Hepatocyte (in vitro differentiated cells): Measurements from ENCODE around the gene TENT5D.
"Not testable (repeated sequence)": the region's sequence is repeated elsewhere in the genome, so short reads cannot be mapped to it uniquely, and the experiment has no call there.

Source experiments
- EZH2phosphoT487 ChIP-seq: fragments of 200-600 bp; sonication (generic); IDR thresholded peaks from one replicate; pipeline ENCODE4 v1.6.1; 2018; ENCODE audit warnings: antibody characterized with exemption, mild to moderate bottlenecking, low read depth, moderate library complexity; ENCODE audit not compliant: unreplicated experiment, severe bottlenecking
- TF ChIP-seq, protein P1 (sequence below): fragments of 200-600 bp; sonication (generic); IDR thresholded peaks from 2 replicates; pipeline ENCODE4 v1.5.1; 2016; ENCODE audit warnings: antibody characterized with exemption, mild to moderate bottlenecking; ENCODE audit not compliant: poor library complexity

DNA sequence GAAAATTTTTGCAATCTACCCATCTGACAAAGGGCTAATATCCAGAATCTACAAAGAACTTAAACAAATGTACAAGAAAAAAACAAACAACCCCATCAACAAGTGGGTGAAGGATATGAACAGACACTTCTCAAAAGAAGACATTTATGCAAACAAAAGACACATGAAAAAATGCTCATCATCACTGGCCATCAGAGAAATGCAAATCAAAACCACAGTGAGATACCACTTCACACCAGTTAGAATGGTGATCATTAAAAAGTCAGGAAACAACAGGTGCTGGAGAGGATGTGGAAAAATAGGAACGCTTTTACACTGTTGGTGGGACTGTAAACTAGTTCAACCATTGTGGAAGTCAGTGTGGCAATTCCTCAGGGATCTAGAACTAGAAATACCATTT, 34.6 kb upstream of the TENT5D start:
- TF ChIP-seq, protein P1, sequence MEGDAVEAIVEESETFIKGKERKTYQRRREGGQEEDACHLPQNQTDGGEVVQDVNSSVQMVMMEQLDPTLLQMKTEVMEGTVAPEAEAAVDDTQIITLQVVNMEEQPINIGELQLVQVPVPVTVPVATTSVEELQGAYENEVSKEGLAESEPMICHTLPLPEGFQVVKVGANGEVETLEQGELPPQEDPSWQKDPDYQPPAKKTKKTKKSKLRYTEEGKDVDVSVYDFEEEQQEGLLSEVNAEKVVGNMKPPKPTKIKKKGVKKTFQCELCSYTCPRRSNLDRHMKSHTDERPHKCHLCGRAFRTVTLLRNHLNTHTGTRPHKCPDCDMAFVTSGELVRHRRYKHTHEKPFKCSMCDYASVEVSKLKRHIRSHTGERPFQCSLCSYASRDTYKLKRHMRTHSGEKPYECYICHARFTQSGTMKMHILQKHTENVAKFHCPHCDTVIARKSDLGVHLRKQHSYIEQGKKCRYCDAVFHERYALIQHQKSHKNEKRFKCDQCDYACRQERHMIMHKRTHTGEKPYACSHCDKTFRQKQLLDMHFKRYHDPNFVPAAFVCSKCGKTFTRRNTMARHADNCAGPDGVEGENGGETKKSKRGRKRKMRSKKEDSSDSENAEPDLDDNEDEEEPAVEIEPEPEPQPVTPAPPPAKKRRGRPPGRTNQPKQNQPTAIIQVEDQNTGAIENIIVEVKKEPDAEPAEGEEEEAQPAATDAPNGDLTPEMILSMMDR, result not testable (repeated sequence)
- not testable (repeated sequence) for TF ChIP-seq EZH2phosphoT487
